H9 (cell line): ENCODE data around the gene GALNS. TPM values are rescaled to one million over a fixed set of nuclear protein-coding genes. Genes with fewer than 3 reads are reported as not detected.

Experiments used
- DNase-seq: peaks from one replicate; pipeline ENCODE4 v3.0.0-alpha.2; 2017
- H2AFZ ChIP-seq: one replicate; pipeline ENCODE4 v1.6.1; 2013; ENCODE audit warnings: mild to moderate bottlenecking, low read length, control low read depth, moderate library complexity
- H2AK5ac ChIP-seq: 2 replicates; pipeline ENCODE4 v1.6.1; 2013; ENCODE audit warnings: low read length, control low read depth, mixed read lengths; ENCODE audit not compliant: insufficient read length
- H2BK120ac ChIP-seq: one replicate; pipeline ENCODE4 v1.6.1; 2013; ENCODE audit warnings: low read depth, mild to moderate bottlenecking, low read length, control low read depth, inconsistent platforms; ENCODE audit not compliant: poor library complexity, severe bottlenecking
- H2BK12ac ChIP-seq: 2 replicates; pipeline ENCODE4 v1.6.1; 2013; ENCODE audit warnings: low read length, control low read depth, mixed read lengths, low read depth; ENCODE audit not compliant: insufficient read length
- H2BK15ac ChIP-seq: 2 replicates; pipeline ENCODE4 v1.6.1; 2013; ENCODE audit warnings: low read depth, low read length, control low read depth
- H2BK20ac ChIP-seq: one replicate; pipeline ENCODE4 v1.6.1; 2013; ENCODE audit warnings: low read depth, mild to moderate bottlenecking, low read length, control low read depth, inconsistent platforms; ENCODE audit not compliant: poor library complexity, severe bottlenecking
- H2BK5ac ChIP-seq: 2 replicates; pipeline ENCODE4 v1.6.1; 2013; ENCODE audit warnings: low read length, control low read depth, mixed read lengths; ENCODE audit not compliant: insufficient read length
- H3K14ac ChIP-seq: 2 replicates; pipeline ENCODE4 v1.6.1; 2013; ENCODE audit warnings: low read length, control low read depth; ENCODE audit not compliant: insufficient read depth
- H3K18ac ChIP-seq: 2 replicates; pipeline ENCODE4 v1.6.1; 2013; ENCODE audit warnings: low read depth, mild to moderate bottlenecking, mixed read lengths, low read length, control low read depth; ENCODE audit not compliant: insufficient read length
- H3K23ac ChIP-seq: 2 replicates; pipeline ENCODE4 v1.6.1; 2013; ENCODE audit warnings: low read length, control low read depth, mixed read lengths, low read depth; ENCODE audit not compliant: insufficient read length
- H3K23me2 ChIP-seq: 2 replicates; pipeline ENCODE4 v1.6.1; 2013; ENCODE audit warnings: low read depth, mild to moderate bottlenecking, mixed read lengths, low read length, control low read depth; ENCODE audit not compliant: insufficient read length, poor library complexity, severe bottlenecking
- H3K27ac ChIP-seq: 2 replicates; pipeline ENCODE4 v1.5.1; 2013; ENCODE audit warnings: low read length, control low read depth, mixed read lengths, low read depth; ENCODE audit not compliant: insufficient read length
- H3K27me3 ChIP-seq: 2 replicates; pipeline ENCODE4 v1.6.1; 2013; ENCODE audit warnings: low read length, control low read depth, inconsistent platforms; ENCODE audit not compliant: insufficient read depth
- H3K4ac ChIP-seq: 2 replicates; pipeline ENCODE4 v1.6.1; 2013; ENCODE audit warnings: low read depth, mild to moderate bottlenecking, control low read depth, inconsistent platforms, low read length, moderate library complexity
- H3K4me1 ChIP-seq: 2 replicates; pipeline ENCODE4 v1.6.1; 2013; ENCODE audit warnings: low read length, control low read depth, inconsistent platforms; ENCODE audit not compliant: insufficient read depth
- H3K4me2 ChIP-seq: 2 replicates; pipeline ENCODE4 v1.6.1; 2013; ENCODE audit warnings: low read length, control low read depth, mixed read lengths; ENCODE audit not compliant: insufficient read length, insufficient read depth
- H3K56ac ChIP-seq: 2 replicates; pipeline ENCODE4 v1.6.1; 2013; ENCODE audit warnings: low read depth, mild to moderate bottlenecking, mixed read lengths, low read length, control low read depth; ENCODE audit not compliant: insufficient read length
- H3K79me1 ChIP-seq: 2 replicates; pipeline ENCODE4 v1.6.1; 2013; ENCODE audit warnings: low read depth, mild to moderate bottlenecking, moderate library complexity, low read length, control low read depth, inconsistent platforms; ENCODE audit not compliant: insufficient read depth, poor library complexity, severe bottlenecking
- H3K79me2 ChIP-seq: 2 replicates; pipeline ENCODE4 v1.6.1; 2013; ENCODE audit warnings: low read length, control low read depth, inconsistent platforms; ENCODE audit not compliant: insufficient read depth
- H3K9ac ChIP-seq: 2 replicates; pipeline ENCODE4 v1.6.1; 2013; ENCODE audit warnings: low read length, control low read depth, mixed read lengths; ENCODE audit not compliant: insufficient read length; ENCODE audit errors: extremely low read depth
- H3K9me3 ChIP-seq: one replicate; pipeline ENCODE4 v1.6.1; 2013; ENCODE audit warnings: low read depth, low read length, inconsistent platforms; ENCODE audit not compliant: control insufficient read depth
- H3T11ph ChIP-seq: one replicate; pipeline ENCODE4 v1.6.1; 2013; ENCODE audit warnings: mild to moderate bottlenecking, low read length, control low read depth, inconsistent platforms
- H4K20me1 ChIP-seq: one replicate; pipeline ENCODE4 v1.6.1; 2013; ENCODE audit not compliant: control insufficient read depth, insufficient read length, insufficient read depth
- H4K5ac ChIP-seq: 2 replicates; pipeline ENCODE4 v1.6.1; 2013; ENCODE audit warnings: low read depth, mild to moderate bottlenecking, mixed read lengths, low read length, control low read depth; ENCODE audit not compliant: insufficient read length
- H4K8ac ChIP-seq: replicated peaks from 2 replicates; pipeline ENCODE4 v1.6.1; 2013; ENCODE audit warnings: low read length, control low read depth, mixed read lengths, low read depth; ENCODE audit not compliant: insufficient read length
- H4K91ac ChIP-seq: 2 replicates; pipeline ENCODE4 v1.6.1; 2013; ENCODE audit warnings: low read depth, mild to moderate bottlenecking, moderate library complexity, mixed read lengths, low read length, control low read depth; ENCODE audit not compliant: insufficient read length
- H3K27ac Mint-ChIP-seq, 3 experiments: 2 replicates in 2 of 3; 3 replicates in 1 of 3; pipeline ENCODE4 v1.8.0; 2020 to 2021; ENCODE audit warnings: mixed read lengths in 3 of 3, mild to moderate bottlenecking in 1 of 3, moderate library complexity in 1 of 3
- H3K27me3 Mint-ChIP-seq: 2 replicates; pipeline ENCODE4 v1.8.0; 2021; ENCODE audit warnings: low read depth, mild to moderate bottlenecking, moderate library complexity, mixed read lengths
- H3K36me3 Mint-ChIP-seq, 3 experiments: 2 replicates in 2 of 3; 3 replicates in 1 of 3; pipeline ENCODE4 v1.8.0; 2020 to 2021; ENCODE audit warnings: low read depth in 3 of 3, mixed read lengths in 3 of 3; ENCODE audit not compliant: insufficient read depth in 1 of 3
- H3K4me1 Mint-ChIP-seq, 2 experiments: 2 replicates each; pipeline ENCODE4 v1.8.0; 2020; ENCODE audit warnings: mixed read lengths in 2 of 2
- H3K4me3 Mint-ChIP-seq, 2 experiments: 2 replicates in 1 of 2; 3 replicates in 1 of 2; pipeline ENCODE4 v1.8.0; 2020 to 2021; ENCODE audit warnings: mild to moderate bottlenecking in 2 of 2, mixed read lengths in 2 of 2, moderate library complexity in 1 of 2
- H3K9me3 Mint-ChIP-seq, 2 experiments: 2 replicates in 1 of 2; 3 replicates in 1 of 2; pipeline ENCODE4 v1.8.0; 2020; ENCODE audit warnings: mild to moderate bottlenecking in 2 of 2, mixed read lengths in 2 of 2, moderate library complexity in 1 of 2
- WGBS: extraction: QIAGEN DNeasy Blood & Tissue Kit; methylation state at CpG from one replicate; pipeline ENCODE4 v1.1.7; 2013; ENCODE audit warnings: missing lambda C conversion rate, low lambda C conversion rate, mixed read lengths; ENCODE audit not compliant: insufficient read length; ENCODE audit errors: extremely low coverage; 5-methylcytosine and 5-hydroxymethylcytosine counted together
- total RNA-seq: library from RNA; stranded (reverse); gene quantifications from 2 replicates; pipeline ENCODE4 v1.2.1, GENCODE V29; 2021
- TF ChIP-seq, protein P1 (sequence below): fragments of 200-600 bp; sonication (generic); conservative IDR thresholded peaks from 3 replicates; pipeline ENCODE4 v1.8.0; 2021; ENCODE audit warnings: antibody characterized with exemption, mild to moderate bottlenecking

The GALNS gene
- total RNA-seq, 1 experiment from 2014 or later = 20.3 TPM

DNA sequence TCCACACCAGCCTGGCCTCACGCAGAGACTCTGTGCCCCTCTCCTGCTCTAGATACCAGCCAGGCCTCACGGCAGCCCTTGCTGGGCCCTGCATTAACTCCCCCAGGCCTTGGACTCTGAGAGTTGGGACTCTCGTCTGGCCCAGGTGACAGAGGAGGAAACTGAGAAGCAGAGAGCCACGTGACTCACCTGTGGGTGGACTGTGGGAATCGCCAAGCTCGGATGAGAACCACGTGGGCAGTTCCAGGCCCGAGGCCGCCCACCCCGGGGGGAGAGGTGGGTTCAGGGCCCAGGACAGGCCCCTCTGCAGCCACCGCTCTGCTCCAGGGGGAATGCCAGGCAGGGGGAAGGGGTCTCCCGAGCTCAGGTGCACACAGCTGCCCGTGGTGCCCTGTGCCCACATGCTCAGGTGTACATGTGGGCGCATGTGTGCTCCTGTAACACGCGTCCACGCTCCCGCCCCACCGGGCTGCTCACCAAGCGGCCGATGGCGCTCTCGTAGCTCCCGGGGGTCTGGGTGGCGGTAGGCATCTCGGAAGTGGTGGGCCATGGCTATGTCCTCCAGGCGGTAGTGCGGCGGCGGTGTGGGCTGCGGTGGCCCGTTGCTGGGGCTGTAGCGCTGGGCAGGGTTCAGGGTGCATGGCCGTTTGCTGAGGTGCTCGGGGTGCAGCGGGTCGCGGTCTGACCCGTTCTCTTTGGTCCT lies 28.0 kb upstream of the GALNS start:
- Histone ChIP-seq H3K23me2 (no peaks in the 10 kb centered on the region), H2AFZ (no peak overlapping the region), H2BK5ac (no peak overlapping the region), H4K91ac (no peak overlapping the region), H3K27ac (no peak overlapping the region), H3K79me1 (no peaks in the 10 kb centered on the region), H2BK12ac (no peak overlapping the region), H3K4ac (no peak overlapping the region), H3K4me1 (no peaks in the 10 kb centered on the region), H3K56ac (no peak overlapping the region), H3K9me3 (no peaks in the 10 kb centered on the region), H3K79me2 (no peaks in the 10 kb centered on the region), H3K14ac (0 out of 2 replicates have a peak overlapping the region, but pooled peaks have one; percentile 20), H3K27me3 (no peaks in the 10 kb centered on the region), H4K20me1 (no peaks in the 10 kb centered on the region), H2BK15ac (no peak overlapping the region), H2BK120ac (no peak overlapping the region), H3K9ac (no peak overlapping the region), H3K23ac (no peak overlapping the region), H2AK5ac (no peak overlapping the region), H4K5ac (peak overlapping the region; percentile 53), H3K4me2 (no peak overlapping the region), H2BK20ac (no peak overlapping the region), H4K8ac (no peak overlapping the region), H3T11ph (no peak overlapping the region), H3K18ac (no peak overlapping the region)
- H3K27me3 Mint-ChIP-seq = peaks cover 9% of the 10 kb centered on the region
- H3K9me3 Mint-ChIP-seq = peaks cover 0 to 3% of the 10 kb centered on the region in 2 experiments; a peak in 4 of 5 replicates
- peaks cover 0 to 11% of the 10 kb centered on the region in 2 experiments; a peak in 1 of 4 replicates for H3K4me1 Mint-ChIP-seq
- H3K36me3 Mint-ChIP-seq = no peaks in the 10 kb centered on the region
- no peak overlapping the region for H3K4me3 Mint-ChIP-seq
- TF ChIP-seq, protein P1, sequence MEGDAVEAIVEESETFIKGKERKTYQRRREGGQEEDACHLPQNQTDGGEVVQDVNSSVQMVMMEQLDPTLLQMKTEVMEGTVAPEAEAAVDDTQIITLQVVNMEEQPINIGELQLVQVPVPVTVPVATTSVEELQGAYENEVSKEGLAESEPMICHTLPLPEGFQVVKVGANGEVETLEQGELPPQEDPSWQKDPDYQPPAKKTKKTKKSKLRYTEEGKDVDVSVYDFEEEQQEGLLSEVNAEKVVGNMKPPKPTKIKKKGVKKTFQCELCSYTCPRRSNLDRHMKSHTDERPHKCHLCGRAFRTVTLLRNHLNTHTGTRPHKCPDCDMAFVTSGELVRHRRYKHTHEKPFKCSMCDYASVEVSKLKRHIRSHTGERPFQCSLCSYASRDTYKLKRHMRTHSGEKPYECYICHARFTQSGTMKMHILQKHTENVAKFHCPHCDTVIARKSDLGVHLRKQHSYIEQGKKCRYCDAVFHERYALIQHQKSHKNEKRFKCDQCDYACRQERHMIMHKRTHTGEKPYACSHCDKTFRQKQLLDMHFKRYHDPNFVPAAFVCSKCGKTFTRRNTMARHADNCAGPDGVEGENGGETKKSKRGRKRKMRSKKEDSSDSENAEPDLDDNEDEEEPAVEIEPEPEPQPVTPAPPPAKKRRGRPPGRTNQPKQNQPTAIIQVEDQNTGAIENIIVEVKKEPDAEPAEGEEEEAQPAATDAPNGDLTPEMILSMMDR = no peak
- WGBS = no CpG with 5 or more reads among the region's 39 CpGs
- DNase-seq = no peak
- no peak overlapping the region; a peak in 1 of 7 replicates for H3K27ac Mint-ChIP-seq
